Kidney (tissue), 11 donors: ENCODE results near the gene FAHD2A. TPM values are rescaled to one million over a fixed set of nuclear protein-coding genes. Genes with fewer than 3 reads are reported as not detected.
A peak's percentile ranks its signal among the peaks of the same experiment; 100 is the strongest.
"Not testable (repeated sequence)": the region's sequence is repeated elsewhere in the genome, so short reads cannot be mapped to it uniquely, and the experiment has no call there.

Source experiments
- DNase-seq, 5 donors: peaks; one replicate each; pipeline ENCODE4 v3.0.0-alpha.2; 2013 to 2020
- FAIRE-seq: peaks from 2 replicates; lab custom pipeline; 2012; peaks lifted over from hg19 to GRCh38; lab: Jason Lieb, UNC
- H3K27ac ChIP-seq, 2 donors: one replicate each; pipeline ENCODE4 v1.7.0; 2013; ENCODE audit warnings: low read depth in 2 of 2, low read length in 2 of 2, inconsistent platforms in 1 of 2
- H3K27me3 ChIP-seq: one replicate; pipeline ENCODE4 v1.7.1; 2013; ENCODE audit warnings: low read length, inconsistent platforms; ENCODE audit not compliant: control insufficient read depth, insufficient read depth
- H3K36me3 ChIP-seq, 3 donors: one replicate each; pipeline versions ENCODE4 v1.7.0 to v1.7.1; 2013; ENCODE audit warnings: low read length in 3 of 3, control low read depth in 1 of 3, inconsistent platforms in 1 of 3; ENCODE audit not compliant: insufficient read depth in 3 of 3, control insufficient read depth in 2 of 3
- H3K4me1 ChIP-seq, 3 donors: one replicate each; pipeline versions ENCODE4 v1.7.0 to v1.7.1; 2013; ENCODE audit warnings: low read length in 3 of 3, inconsistent platforms in 1 of 3, low read depth in 1 of 3; ENCODE audit not compliant: control insufficient read depth in 2 of 3, insufficient read depth in 2 of 3
- H3K4me3 ChIP-seq, 3 donors: one replicate each; pipeline versions ENCODE4 v1.7.0 to v1.8.1; 2013; ENCODE audit warnings: low read length in 3 of 3, control low read depth in 1 of 3, inconsistent platforms in 1 of 3
- H3K9ac ChIP-seq, 3 donors: one replicate each; pipeline versions ENCODE4 v1.7.0 to v1.7.1; 2013; ENCODE audit warnings: low read length in 3 of 3, control low read depth in 1 of 3, inconsistent platforms in 1 of 3
- H3K9me3 ChIP-seq, 3 donors: one replicate each; pipeline versions ENCODE4 v1.7.0 to v1.7.1; 2013; ENCODE audit warnings: low read length in 3 of 3, control low read depth in 1 of 3, inconsistent platforms in 1 of 3; ENCODE audit not compliant: control insufficient read depth in 2 of 3, insufficient read depth in 1 of 3
- intact Hi-C: fragments of 100-400 bp; cut with DNase I; formaldehyde crosslinking; loops from one replicate; pipeline ENCODE4 v1.11.1; 2022
- polyA plus RNA-seq: library from polyadenylated mRNA; stranded (reverse); fragments of 350-450 nt; fragmentation: Illumina TruSeq; extraction: RNeasy Lipid Tissue Mini Kit (QIAGEN cat#74804); gene quantifications from one replicate; pipeline ENCODE4 v1.2.3, GENCODE V29; 2014; ENCODE audit warnings: low read depth, low replicate concordance; ENCODE audit not compliant: insufficient read depth
- total RNA-seq: library from RNA; stranded (reverse); fragmentation: NEBNext Ultra II Directional; extraction: Animal tissue kit (Norgen Biotek cat#: 25700); gene quantifications from one replicate; pipeline ENCODE4 v1.2.1, GENCODE V29; 2021
- donor health status: control.
- donor health status: control.
- donor health status: DM: yes; HTN: yes; CAD: no.
- donor health status: Normal renal cell carcinoma (clear cell type).

Gene FAHD2A
- total and polyA plus RNA-seq, 2 donors from 2014 or later = 24.9 to 64.9 TPM

DNA sequence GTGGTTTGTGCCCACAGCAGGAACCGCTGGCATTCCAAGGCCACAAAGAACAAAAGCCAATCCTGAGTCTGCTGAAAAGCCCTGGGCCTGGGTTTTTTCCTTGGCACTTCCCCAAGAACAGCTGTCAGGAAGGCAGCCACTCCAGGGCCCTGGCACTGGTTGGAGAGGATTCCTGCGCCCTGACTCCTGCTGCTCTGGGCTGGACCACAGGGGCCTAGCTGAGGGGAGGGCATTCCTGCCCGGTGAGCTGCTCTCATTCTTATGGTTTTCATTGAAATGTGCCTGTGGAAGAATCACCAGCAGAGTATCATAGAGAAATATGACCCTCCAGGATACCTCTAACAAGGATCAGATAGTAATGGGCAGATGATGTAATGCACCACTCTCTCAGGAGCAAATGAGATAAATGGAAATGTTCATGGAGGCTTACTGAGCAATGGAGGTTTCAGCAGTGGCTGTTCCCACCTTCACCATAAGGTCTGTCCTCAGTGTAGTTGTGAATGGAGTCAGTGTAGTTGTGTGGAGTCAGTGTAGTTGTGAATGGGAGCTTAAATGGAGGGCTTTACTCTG is 32.1 kb downstream of the FAHD2A start:
- H3K9me3 ChIP-seq, H3K36me3 ChIP-seq, H3K9ac ChIP-seq, FAIRE-seq, H3K27me3 ChIP-seq, H3K27ac ChIP-seq, H3K4me3 ChIP-seq, intact Hi-C loops, H3K4me1 ChIP-seq: not testable (repeated sequence)
- peak in 1 of 5 donors; percentile 89 for DNase-seq

DNA sequence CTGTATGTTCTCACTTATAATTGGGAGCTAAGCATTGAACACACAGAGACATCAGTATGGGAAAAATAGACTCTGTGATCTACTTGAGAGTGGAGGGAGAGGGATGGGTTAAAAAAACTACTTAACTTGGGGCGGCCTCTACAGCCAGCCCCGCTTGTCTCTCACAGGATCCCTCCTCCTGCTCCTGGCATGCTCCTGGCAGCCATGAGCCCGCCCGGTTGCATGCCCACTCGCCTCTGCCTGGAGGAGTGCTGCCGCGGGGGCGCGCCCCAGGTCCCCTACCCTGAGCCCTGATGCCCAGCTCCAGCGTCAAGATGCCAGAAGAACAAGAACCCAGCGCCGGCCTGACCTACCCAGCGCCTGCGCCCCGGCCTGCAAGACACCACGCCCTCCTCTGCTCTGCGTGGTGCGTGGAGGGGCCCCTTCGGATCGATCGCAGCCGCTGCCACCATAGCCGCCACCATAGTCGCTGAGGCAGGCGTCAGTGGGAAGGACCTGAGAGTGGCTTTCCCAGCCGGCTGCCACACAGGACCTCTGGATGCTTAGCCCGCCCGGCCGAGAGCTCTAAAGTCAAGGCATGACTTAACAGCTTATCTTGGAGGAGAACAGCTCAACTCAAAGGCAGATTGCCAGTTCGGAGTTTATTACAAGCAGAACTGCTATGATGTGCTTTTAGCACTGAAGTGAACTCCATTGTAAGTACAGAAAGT is 32.8 kb downstream of the FAHD2A start:
- H3K9me3 ChIP-seq, H3K4me1 ChIP-seq, DNase-seq, H3K4me3 ChIP-seq, H3K36me3 ChIP-seq, H3K27me3 ChIP-seq, H3K27ac ChIP-seq, H3K9ac ChIP-seq, intact Hi-C loops, FAIRE-seq: not testable (repeated sequence)

DNA sequence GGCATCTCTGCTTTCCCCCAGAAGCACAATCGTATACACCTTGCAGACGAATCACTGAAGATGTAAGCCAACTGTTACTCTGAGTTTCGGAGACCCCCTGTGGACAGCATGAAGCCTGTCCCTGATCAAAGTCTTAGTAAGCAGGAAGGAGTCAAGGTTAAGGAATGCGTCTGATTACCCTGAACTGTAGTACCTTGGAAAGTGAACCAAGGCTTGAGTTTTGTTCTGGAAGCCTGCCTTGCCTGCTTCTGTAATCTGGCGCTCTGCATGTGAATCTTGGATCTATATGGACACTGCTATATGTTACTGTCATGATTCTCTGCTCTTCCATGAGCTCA is 33.3 kb downstream of the FAHD2A start:
- intact Hi-C loops, H3K4me3 ChIP-seq, H3K4me1 ChIP-seq, FAIRE-seq, H3K27me3 ChIP-seq, H3K27ac ChIP-seq, H3K36me3 ChIP-seq, H3K9ac ChIP-seq, DNase-seq, H3K9me3 ChIP-seq: not testable (repeated sequence)

DNA sequence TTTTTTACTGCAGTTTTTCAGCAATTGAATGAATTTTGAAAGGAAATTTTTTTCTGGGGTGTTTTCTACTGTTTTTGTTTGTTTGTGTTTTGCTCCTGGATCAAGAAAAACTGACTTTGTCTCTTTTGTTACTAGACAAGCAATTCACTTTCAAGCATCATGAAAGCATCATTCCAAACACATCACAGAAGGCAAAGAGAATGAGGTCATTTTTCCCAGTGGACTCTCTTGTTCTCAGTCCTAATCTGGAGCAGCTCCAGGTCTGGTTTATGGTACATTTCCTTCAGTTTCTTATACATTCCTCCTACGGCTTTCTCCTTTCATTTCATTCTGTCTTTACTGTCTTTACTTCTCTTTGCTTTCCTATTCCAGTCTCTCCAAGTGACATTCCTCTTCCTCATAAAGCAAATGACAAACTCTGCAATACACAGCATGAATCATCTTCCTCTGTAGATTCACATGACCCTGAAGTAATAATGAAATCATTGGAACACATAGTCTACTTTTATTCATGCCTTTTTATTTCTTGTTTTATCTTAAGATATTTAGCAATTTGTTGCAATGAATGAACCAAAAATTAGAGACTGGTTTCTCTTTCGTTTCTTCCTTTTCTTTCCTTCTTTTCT is 40.1 kb downstream of the FAHD2A start:
- H3K27me3 ChIP-seq, intact Hi-C loops, H3K4me1 ChIP-seq, H3K36me3 ChIP-seq, H3K9ac ChIP-seq, FAIRE-seq, DNase-seq, H3K4me3 ChIP-seq, H3K27ac ChIP-seq, H3K9me3 ChIP-seq: not testable (repeated sequence)

DNA sequence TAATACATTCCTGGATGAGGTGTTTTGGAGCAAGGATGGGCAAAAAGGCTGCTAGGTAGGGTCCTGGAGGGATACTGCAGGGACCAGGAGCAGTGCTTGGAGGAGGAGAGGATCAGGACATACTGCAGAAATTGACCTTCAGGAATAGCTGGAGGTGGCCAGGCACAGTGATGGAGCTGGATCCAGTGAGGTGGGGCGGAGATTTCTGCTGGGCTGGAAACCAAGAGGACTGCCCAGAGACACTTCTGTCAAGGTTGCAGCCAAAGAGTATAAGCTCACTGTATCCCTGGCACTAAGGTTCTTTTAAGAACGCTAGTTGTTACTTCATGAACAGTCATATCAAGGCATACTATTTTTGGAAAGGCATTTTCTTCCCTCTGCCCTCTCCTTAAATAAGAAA is 42.8 kb downstream of the FAHD2A start:
- intact Hi-C loops, H3K27me3 ChIP-seq, H3K27ac ChIP-seq, FAIRE-seq, H3K9me3 ChIP-seq, H3K9ac ChIP-seq, DNase-seq, H3K4me1 ChIP-seq, H3K36me3 ChIP-seq, H3K4me3 ChIP-seq: not testable (repeated sequence)

DNA sequence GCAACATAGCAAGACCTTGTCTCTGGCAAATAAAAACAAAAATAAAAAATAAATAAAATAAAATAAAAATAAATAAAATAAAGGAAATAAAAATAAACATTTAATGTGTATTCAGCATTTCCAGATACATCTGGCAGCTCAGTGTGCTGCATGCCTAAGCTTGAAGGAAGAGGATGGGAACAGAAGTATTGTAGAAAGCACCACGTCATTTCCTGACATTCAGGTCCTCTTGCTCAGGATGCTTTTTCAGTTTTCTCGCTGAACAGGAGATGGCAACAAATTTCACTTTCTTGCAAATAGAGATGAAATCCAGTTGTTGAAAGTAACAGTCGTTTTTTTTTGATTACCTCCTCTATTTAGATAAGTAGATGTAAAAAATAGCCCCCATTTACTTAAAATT is 60.8 kb downstream of the FAHD2A start:
- H3K36me3 ChIP-seq, intact Hi-C loops, H3K9ac ChIP-seq, H3K27ac ChIP-seq, H3K4me1 ChIP-seq, H3K9me3 ChIP-seq, DNase-seq, FAIRE-seq, H3K27me3 ChIP-seq, H3K4me3 ChIP-seq: not testable (repeated sequence)

Other genes starting within 250 kb of the FAHD2A start
- 21.8 TPM for gene ZNF514, start 242.9 kb upstream of the FAHD2A start, total RNA-seq
- 11.1 TPM for gene ZNF514, start 242.9 kb upstream of the FAHD2A start, polyA plus RNA-seq
- 5.2 TPM for gene ZNF2, start 236.9 kb upstream of the FAHD2A start, total RNA-seq
- gene ZNF2, start 236.9 kb upstream of the FAHD2A start, polyA plus RNA-seq = 2.5 TPM
- 6.2 TPM for gene ZNF892, start 195.2 kb upstream of the FAHD2A start, total RNA-seq
- gene ZNF892, start 195.2 kb upstream of the FAHD2A start, polyA plus RNA-seq = 0.34 TPM
- 65.6 TPM for gene PROM2, start 128.3 kb upstream of the FAHD2A start, total RNA-seq
- gene PROM2, start 128.3 kb upstream of the FAHD2A start, polyA plus RNA-seq = 55.6 TPM
- gene KCNIP3, start 105.4 kb upstream of the FAHD2A start, total RNA-seq = 27.6 TPM
- gene KCNIP3, start 105.4 kb upstream of the FAHD2A start, polyA plus RNA-seq = 14.8 TPM
- not detected for gene TRIM43B, start 82.0 kb downstream of the FAHD2A start, total RNA-seq
- not detected for gene TRIM43B, start 82.0 kb downstream of the FAHD2A start, polyA plus RNA-seq
- gene TRIM43, start 189.3 kb downstream of the FAHD2A start, total RNA-seq = not detected
- not detected for gene TRIM43, start 189.3 kb downstream of the FAHD2A start, polyA plus RNA-seq